Fibroblast of skin of scalp (primary cell): ENCODE data around the gene MGARP. TPM values are rescaled to one million over a fixed set of nuclear protein-coding genes. Genes with fewer than 3 reads are reported as not detected.
A peak's percentile ranks its signal among the peaks of the same experiment; 100 is the strongest.
"Not testable (repeated sequence)": the region's sequence is repeated elsewhere in the genome, so short reads cannot be mapped to it uniquely, and the experiment has no call there.

ENCODE experiments used
- DNase-seq: peaks from one replicate; pipeline ENCODE4 v3.0.0-alpha.2; 2013
- polyA plus RNA-seq, 2 experiments: library from polyadenylated mRNA; unstranded; fragments of 120-200 nt; gene quantifications; one replicate each; pipeline ENCODE4 v1.2.1, GENCODE V29; 2013; ENCODE audit not compliant: insufficient read length in 2 of 2

MGARP gene
- polyA plus RNA-seq (2013, experiment 1 of 2; ENCODE audit: insufficient read length): 4.8 TPM
- polyA plus RNA-seq (2013, experiment 2 of 2; ENCODE audit: insufficient read length): 4.9 TPM

GRCh38 chr4:139279760-139280620, at the start of gene MGARP:
Gene MGARP, minus strand, starts transcription at chr4:139280225. Its CDS starts 67 bp downstream, at chr4:139280158.
- peak; percentile 41 for DNase-seq

DNA sequence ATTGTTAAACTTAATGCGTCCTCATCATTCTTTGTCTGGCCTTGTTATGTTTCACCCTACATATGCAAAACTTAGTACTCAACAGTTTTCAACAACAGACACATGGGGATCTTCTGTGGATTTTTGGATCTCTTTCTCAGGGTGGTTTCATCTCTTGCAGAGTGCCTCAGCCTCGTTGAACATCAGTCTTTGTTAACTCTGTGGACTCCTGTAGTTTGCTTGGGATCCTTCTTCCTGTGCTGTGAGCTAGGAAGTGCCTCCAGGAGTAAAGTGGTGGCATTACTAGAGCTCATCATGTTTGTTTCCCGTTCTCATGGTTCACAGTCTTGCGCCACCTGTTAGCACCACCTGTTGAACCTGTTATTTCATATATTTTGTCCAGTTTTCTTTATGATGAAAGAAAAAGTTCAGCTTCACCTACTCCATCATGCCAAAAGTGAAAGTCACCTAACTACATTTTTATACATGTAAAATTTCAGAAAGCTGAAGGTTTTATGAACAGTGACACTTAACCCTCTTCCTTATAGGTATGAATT, 49.7 kb upstream of the MGARP start:
- no peak for DNase-seq

GRCh38 chr4:139324620-139325019, 44.6 kb upstream of the MGARP start:
- no peak for DNase-seq

- DNase-seq: not testable (repeated sequence)
Observed at GRCh38 chr4:139322541-139322940, 42.5 kb upstream of the MGARP start.

- DNase-seq: not testable (repeated sequence)
Observed at GRCh38 chr4:139322070-139322469, 42.0 kb upstream of the MGARP start.

GRCh38 chr4:139319571-139319970, 39.5 kb upstream of the MGARP start:
- no peak for DNase-seq

DNA sequence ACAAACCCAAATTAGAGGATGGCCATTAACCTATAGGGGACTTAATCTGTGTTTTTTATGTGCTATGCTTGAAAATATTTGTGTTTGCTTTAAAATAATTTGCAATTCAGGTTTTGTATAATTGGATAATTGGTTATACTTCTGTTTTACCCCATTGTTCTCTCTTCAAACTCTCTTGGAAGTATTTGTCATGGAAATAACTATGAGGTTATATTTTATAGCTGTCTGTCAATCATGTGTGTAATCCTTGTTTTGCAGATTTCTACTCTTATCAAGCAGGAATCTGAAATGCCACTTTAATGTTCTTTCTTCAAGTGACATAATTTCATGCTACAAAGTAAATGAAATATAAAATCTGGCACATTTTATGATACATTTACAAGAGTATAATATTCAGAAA, 37.6 kb upstream of the MGARP start:
- no peak for DNase-seq

DNA sequence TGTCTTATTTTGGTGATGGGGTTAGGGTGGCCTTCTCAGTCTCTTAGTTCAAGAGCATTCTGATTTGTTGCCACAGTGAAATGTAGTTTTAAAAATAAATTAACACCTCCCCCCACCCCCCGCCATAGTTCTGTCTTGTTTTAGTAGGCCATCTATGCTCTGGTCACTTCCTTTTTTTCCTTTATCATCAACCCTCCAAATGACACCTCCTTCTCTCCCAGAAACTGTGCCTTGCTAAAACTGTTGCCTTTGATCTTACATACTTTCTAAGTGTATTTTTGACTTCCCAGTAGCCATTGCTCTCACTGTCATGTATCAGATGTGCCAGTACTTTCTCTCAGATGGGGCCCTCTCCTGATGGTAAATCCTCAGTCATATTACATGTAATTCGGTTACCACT, 36.7 kb upstream of the MGARP start:
- DNase-seq: no peak

DNA sequence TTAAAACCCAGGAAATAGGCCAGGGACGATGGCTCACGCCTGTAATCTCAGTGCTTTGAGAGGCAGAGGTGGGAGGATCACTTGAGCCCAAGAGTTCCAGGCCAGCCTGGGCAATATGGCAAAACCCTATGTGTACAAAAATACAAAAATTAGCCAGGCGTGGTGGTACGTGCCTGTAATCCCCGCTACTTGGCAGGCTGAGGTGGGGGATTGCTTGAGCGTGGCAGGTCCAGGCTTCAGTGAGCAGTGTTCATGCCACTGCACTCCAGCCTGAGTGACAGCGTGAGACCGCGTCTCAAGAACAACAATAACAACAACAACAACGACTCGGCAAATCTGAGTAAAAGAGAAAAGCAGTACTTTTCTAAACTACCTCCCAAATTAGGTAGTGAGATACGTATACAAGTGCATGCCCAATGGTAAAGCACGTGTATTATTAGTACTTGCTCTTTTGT, 35.2 kb upstream of the MGARP start:
- no peak for DNase-seq

DNA sequence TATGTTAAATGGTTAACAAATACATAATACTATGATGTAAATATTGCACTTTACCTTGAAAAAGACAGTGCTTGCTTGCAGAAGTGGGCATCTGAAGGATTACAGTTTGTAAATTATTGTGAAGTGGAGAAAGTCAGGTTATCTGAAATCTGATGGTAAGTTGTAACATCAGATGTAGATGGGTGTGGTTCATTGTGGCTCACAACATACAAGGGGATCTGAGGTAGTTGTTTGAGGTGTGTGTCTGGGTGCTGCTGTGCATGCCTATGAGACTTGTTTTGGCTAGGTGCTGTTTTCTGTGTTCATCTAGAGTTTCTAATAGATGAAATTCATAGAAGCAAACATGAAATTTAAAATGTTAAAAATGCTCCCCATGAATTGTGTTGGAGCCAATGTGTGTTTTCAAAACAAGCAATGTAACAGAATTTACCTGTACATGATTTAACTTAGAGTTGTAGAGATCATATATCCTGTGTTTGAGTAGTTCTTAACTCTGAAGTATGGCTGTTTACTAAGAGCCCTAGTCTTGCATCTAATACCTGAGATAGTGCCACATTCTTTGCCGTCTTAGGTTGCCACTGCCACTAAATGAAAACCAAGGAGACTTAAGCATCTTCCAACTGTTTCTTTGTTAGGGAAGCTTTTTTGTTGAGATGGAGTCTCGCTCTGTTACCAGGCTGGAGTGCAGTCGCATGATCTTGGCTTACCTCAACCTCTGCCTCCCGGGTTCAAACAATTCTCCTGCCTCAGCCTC, 34.2 kb upstream of the MGARP start:
- no peak for DNase-seq

DNA sequence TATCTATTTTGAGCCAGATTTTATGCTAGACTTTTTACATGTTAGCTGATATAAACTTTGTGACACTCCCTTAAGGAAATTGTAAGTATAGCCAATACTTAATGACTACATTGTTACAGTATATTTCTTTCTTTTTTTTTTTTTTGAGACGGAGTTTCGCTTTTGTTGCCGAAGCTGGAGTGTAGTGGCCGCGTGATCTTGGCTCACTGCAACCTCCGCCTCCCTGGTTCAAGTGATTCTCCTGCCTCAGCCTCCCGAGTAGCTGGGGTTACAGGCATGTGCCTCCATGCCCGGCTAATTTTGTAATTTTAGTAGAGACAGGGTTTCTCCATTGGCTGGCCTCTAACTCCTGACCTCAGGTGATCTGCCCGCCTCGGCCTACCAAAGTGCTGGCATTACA, 33.4 kb upstream of the MGARP start:
- not testable (repeated sequence) for DNase-seq

GRCh38 chr4:139312552-139313332, 32.7 kb upstream of the MGARP start:
- DNase-seq: no peak

- no peak for DNase-seq
Observed at GRCh38 chr4:139311909-139312308, 31.9 kb upstream of the MGARP start.

- DNase-seq: no peak
Observed at GRCh38 chr4:139304920-139305319, 24.9 kb upstream of the MGARP start.

GRCh38 chr4:139301821-139302611, 22.0 kb upstream of the MGARP start, which contains the start of gene NDUFC1:
Gene NDUFC1, minus strand, starts transcription at chr4:139302477. Its CDS starts 6,679 bp downstream, at chr4:139295798.
- peak; percentile 36 for DNase-seq

DNA sequence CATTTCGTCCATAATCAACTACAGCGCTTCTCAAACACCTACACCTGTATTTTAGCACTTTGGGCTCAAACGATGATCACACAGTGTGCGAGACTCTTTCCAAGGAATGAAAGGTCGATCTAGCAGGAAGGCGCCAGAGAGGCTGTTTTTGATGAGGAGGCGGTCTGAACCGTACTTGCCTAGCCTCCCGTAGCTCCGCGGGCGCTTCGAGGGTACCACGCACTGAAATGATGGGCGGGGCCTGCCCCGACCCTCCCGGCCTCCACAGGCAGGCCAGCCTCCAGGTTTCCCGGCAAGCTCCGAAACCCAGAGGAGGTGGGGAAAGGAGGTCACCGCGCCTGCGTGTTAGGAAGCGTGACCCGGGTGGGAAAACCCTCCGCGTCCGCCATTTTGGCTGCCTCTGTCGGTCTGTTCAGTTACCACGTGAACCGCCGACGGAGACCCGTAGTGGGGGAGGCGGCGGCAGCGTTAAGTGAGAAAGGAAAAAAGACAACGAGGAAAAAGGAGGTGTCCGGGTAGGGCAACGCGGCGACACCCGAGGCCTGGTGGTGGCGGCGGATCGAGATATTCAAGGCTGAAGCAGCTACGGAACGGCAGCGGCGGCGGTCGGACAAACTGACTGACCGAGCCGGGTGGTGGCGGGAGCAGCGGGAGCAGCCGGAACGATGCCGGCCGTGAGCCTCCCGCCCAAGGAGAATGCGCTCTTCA, 21.2 kb upstream of the MGARP start, which contains the start of gene NAA15:
Gene NAA15, plus strand, starts transcription at position 393 of the 708 bp plus-strand sequence. Its CDS starts 273 bp downstream, at position 666.
- DNase-seq: peak; percentile 97

DNA sequence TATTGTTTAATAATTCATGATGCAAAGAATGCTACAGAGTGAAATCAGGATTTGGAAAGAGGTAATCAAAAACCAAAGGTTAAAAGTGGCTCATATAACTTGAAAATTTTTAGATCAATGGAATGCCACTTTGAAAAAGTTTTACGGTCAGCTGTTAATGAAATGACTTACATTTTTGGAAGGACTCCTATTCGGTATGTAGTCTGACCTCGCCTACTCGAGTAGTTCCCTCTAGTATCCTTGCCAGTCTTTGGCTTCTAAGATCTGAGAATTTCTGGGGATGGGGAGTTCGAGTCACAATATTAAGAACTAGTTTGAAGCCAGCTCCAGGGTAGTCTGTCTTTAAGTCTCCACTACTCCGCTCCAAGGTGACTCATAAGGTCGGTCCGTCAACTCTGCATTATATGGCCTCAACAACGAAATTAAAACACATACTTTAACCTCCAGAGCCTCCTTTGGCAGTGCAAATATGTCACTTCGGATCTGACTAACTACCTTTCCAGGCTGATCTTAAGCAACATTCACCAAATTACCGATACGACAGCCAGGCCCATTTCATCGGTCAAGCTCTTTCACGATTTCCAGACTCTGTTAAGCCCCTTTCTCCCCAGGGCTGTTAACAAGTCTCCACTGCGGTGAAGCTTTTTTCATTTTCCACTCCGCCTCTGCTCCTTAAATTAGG, 20.5 kb upstream of the MGARP start:
- DNase-seq: peak; percentile 43

DNA sequence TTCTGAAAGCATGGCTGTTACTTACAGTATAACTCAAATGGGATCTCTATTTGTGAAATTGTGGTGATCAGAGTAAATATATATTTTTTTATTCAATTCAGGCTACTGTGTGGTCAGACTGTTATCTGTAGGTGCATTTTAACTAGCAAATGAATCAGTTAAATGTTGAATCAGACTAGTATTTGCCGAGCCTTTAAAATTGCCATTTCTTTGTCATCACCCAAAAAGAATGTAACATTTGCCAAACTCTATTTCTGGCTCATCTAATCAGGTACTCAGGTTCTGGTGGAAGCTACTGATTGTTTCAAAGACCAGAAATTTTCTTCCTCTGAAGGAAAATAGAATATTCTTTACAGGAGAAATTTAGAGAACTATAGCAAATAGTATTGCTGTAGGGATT, 19.5 kb upstream of the MGARP start:
- DNase-seq: no peak

DNA sequence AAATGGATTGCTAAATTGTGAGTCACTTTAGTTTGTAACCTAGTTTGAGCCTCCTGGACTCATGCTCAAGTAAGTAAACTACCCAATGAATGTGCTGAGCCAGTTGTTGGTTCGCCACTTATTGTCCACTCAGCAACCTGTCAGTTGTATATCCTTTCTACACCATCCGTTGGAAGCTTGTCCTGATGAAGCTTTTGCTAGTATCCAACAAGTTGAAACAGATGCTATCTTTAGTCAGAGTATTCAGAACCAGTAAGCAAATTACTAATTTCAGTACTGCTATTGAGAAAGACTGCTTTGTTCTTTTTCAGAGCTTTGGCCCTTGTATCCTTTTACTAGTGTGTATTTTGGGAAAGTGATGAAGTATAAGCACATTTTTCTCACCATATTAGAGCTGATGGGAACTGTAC, 17.0 kb upstream of the MGARP start:
- DNase-seq: no peak

- no peak for DNase-seq
Observed at GRCh38 chr4:139295942-139296299, 15.9 kb upstream of the MGARP start.
